Calu3 (cell line): ENCODE measurements around the gene CDH22. TPM values are rescaled to one million over a fixed set of nuclear protein-coding genes. Genes with fewer than 3 reads are reported as not detected.

Experiments
- BruUV-seq: library from RNA; stranded (reverse); fragments of 400-500 nt; replicated peaks from 2 replicates; lab custom pipeline; 2021; lab: Mats Ljungman, UMichigan
- CTCF ChIA-PET: fragments of 300-600 bp; sonication (Branson Sonifier 250); formaldehyde crosslinking; loops from one replicate; lab custom pipeline; 2022; ENCODE audit warnings: antibody characterized with exemption; lab: Charles Lee
- DNase-seq: peaks from one replicate; pipeline ENCODE4 v3.0.0; 2022
- H3K27ac Mint-ChIP-seq: one replicate; pipeline ENCODE4 v1.8.0; 2022; ENCODE audit warnings: mixed read lengths; ENCODE audit not compliant: unreplicated experiment
- H3K27me3 Mint-ChIP-seq: one replicate; pipeline ENCODE4 v1.8.0; 2022; ENCODE audit warnings: mixed read lengths; ENCODE audit not compliant: unreplicated experiment
- H3K36me3 Mint-ChIP-seq: one replicate; pipeline ENCODE4 v1.8.0; 2022; ENCODE audit warnings: mild to moderate bottlenecking, moderate library complexity, mixed read lengths; ENCODE audit not compliant: insufficient read depth, unreplicated experiment
- H3K4me1 Mint-ChIP-seq: one replicate; pipeline ENCODE4 v1.8.0; 2022; ENCODE audit warnings: mild to moderate bottlenecking, low read depth, mixed read lengths; ENCODE audit not compliant: unreplicated experiment
- H3K4me3 Mint-ChIP-seq: one replicate; pipeline ENCODE4 v1.8.0; 2022; ENCODE audit warnings: mild to moderate bottlenecking, low read depth, moderate library complexity, mixed read lengths; ENCODE audit not compliant: unreplicated experiment
- H3K9me3 Mint-ChIP-seq: one replicate; pipeline ENCODE4 v1.8.0; 2022; ENCODE audit warnings: low read depth, mixed read lengths; ENCODE audit not compliant: unreplicated experiment
- intact Hi-C: fragments of 100-400 bp; cut with micrococcal nuclease; formaldehyde crosslinking; loops from one replicate; pipeline ENCODE4 v1.10.0; 2022; ENCODE audit not compliant: unreplicated experiment
- total RNA-seq: library from RNA; stranded (reverse); gene quantifications from 2 replicates; pipeline ENCODE4 v1.2.3, GENCODE V29; 2022
- TF ChIP-seq, protein P1 (sequence below): fragments of 200-600 bp; IDR thresholded peaks from one replicate; pipeline ENCODE4 v1.8.0; 2022; ENCODE audit warnings: antibody characterized with exemption; ENCODE audit not compliant: unreplicated experiment

CDH22 gene
- total RNA-seq, 1 experiment from 2014 or later = not detected

DNA sequence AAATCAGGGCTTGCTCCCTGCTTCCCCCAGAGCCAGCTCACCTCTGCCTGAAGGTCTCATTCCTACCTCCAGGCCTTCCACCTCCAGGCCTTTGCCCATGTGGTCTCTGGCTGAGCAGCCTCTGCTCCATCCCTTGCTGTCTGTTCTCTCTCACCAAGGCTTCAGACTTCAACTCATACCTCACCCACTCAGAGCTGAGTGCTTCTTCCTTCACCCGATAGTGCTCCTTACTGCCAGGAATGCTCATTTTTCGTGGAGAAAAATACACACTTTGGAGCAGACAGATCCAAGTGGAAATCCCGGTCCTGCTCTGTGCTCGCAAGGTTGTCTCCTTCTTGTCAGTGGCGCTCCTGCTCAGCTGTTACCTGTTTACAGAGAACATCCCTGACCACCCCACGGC lies 7.0 kb upstream of the CDH22 start:
- TF ChIP-seq, protein P1, sequence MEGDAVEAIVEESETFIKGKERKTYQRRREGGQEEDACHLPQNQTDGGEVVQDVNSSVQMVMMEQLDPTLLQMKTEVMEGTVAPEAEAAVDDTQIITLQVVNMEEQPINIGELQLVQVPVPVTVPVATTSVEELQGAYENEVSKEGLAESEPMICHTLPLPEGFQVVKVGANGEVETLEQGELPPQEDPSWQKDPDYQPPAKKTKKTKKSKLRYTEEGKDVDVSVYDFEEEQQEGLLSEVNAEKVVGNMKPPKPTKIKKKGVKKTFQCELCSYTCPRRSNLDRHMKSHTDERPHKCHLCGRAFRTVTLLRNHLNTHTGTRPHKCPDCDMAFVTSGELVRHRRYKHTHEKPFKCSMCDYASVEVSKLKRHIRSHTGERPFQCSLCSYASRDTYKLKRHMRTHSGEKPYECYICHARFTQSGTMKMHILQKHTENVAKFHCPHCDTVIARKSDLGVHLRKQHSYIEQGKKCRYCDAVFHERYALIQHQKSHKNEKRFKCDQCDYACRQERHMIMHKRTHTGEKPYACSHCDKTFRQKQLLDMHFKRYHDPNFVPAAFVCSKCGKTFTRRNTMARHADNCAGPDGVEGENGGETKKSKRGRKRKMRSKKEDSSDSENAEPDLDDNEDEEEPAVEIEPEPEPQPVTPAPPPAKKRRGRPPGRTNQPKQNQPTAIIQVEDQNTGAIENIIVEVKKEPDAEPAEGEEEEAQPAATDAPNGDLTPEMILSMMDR = no peak
- no TSS peak for BruUV-seq
- H3K27ac Mint-ChIP-seq = no peak overlapping the region
- H3K4me3 Mint-ChIP-seq = no peak overlapping the region
- no peak for DNase-seq
- H3K36me3 Mint-ChIP-seq = no peaks in the 10 kb centered on the region
- intact Hi-C loops = no loop called here
- H3K27me3 Mint-ChIP-seq = peaks cover 99% of the 10 kb centered on the region
- H3K9me3 Mint-ChIP-seq = no peaks in the 10 kb centered on the region
- CTCF ChIA-PET = interaction anchor here (0.7 to 1.4 kb wide), 3 partner anchors 8 to 87 kb away, joined by 3 to 4 read pairs (median 4); no protein-coding TSS in a partner anchor
- no peaks in the 10 kb centered on the region for H3K4me1 Mint-ChIP-seq

DNA sequence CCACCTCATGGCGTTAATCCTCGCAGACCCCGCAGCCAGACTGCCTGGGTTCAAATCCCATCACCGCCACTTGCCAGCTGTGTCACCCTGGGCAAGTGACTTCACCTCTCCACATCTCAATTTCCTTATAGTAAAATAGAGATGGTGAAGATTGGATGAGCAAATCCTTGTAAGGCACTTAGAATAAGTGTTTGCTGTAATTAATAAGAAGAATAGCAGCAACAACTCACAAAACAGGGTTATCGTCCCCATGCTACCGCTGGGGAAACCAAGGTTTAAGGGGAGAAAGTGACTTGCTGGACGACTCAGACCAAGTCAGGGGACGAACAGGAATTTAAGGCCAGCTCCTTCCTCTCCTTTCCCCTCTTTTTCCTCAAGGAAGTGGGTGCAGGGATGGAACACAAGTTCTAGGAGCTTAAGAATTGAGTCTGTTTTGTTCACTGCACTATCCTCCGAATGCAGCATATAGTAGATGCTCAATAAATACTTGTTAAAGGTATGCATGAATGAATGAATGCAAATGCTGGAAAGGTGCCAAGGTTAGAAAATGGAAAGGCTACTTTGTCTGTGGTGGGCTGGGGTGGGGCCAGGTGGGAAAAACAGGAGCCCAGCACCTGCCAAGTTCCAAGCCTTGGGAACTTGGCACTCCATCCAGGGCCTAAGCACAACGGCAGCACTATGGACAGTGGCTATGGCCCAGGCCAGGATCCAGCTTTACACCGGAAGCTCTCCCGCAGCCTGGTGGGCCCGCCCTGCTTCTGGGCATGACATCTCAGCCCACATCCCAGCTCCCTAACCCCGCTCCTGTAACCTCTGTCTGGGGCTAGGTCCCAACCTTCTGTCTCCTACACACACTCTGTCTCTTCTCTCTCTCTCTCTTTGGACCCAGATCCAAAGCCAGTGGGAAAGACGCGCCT lies 4.9 kb upstream of the CDH22 start:
- intact Hi-C loops = no loop called here
- H3K27me3 Mint-ChIP-seq = peaks cover 96% of the 10 kb centered on the region
- no peaks in the 10 kb centered on the region for H3K4me1 Mint-ChIP-seq
- H3K27ac Mint-ChIP-seq = no peak overlapping the region
- no TSS peak for BruUV-seq
- H3K4me3 Mint-ChIP-seq = no peak overlapping the region
- peaks cover 2% of the 10 kb centered on the region for H3K36me3 Mint-ChIP-seq
- TF ChIP-seq, protein P1 = no peak
- no peaks in the 10 kb centered on the region for H3K9me3 Mint-ChIP-seq
- no peak for DNase-seq
- CTCF ChIA-PET = interaction anchor here (0.6 kb wide), 2 partner anchors 23 to 184 kb away, joined by 6 read pairs; no protein-coding TSS in a partner anchor

DNA sequence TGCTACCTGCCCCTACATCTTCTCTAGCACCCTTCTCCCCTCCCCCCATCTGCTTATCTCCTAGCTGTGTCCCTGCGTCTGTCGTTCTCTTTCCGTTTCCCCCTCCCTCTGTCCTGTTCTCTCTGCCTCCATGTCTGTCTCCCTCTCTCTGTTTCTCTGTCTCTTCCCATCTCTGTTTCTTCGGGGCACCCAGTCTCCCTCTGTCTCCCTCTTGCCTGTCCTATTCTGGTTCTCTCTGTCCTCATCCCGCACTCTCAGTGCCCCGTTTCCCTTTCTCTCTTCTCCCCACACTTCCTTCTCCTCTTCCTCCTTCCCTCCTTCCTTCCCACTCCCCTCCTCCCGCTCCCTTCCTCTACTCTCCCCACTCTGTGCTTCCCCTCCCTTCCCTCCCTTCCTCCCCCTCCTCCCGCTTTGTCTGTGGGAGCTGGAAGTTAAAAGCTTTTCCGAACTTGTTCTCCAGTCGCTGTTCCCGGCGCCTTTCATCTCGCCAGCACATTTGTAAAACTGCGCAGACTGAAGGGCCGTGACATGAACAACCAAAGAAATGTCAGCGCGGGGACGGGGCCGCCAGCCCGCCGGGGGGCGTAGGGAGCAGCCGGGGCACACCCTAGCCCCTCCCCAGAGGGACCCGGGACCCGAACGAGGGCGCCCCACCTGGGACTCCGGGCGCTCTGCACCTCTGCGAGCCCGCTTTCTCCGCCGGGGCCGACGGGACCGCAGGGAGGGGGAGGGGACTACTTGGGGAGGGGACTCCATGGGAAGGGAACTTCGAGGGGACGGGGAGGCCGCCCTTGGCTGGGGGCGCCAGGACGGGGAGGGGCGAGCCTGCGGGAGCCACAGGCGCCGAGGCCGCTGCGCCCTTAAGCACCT lies 4.0 kb upstream of the CDH22 start:
- DNase-seq = no peak
- TF ChIP-seq, protein P1 = no peak
- CTCF ChIA-PET = interaction anchor here (0.6 to 0.8 kb wide), 2 partner anchors 24 to 121 kb away, joined by 6 read pairs; no protein-coding TSS in a partner anchor
- Mint-ChIP-seq H3K36me3 (peaks cover 5% of the 10 kb centered on the region), H3K27me3 (peaks cover 88% of the 10 kb centered on the region), H3K4me1 (no peaks in the 10 kb centered on the region), H3K27ac (no peak overlapping the region), H3K4me3 (no peak overlapping the region), H3K9me3 (no peaks in the 10 kb centered on the region)
- intact Hi-C loops = no loop called here
- BruUV-seq = no TSS peak

DNA sequence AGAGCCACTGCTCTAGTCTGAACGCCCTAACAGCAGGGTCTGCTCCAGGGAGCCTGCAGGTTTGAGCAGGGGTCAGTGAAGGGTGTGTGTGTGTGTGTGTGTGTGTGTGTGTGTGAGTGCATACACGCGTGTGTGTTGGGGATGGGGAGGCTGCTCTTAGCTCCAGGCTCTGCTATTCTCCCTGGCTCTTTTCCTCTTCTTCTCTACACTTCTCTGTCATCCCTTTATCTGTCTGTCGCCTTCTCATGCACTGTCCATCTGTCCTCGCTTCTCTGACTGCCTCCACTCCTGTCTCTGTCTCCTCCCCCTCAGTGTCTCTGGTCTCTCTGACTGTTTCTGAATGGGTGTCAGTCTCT lies 3.4 kb upstream of the CDH22 start:
- Mint-ChIP-seq H3K27ac (no peak overlapping the region), H3K36me3 (peaks cover 5% of the 10 kb centered on the region), H3K4me1 (no peaks in the 10 kb centered on the region), H3K27me3 (peaks cover 88% of the 10 kb centered on the region), H3K9me3 (no peaks in the 10 kb centered on the region), H3K4me3 (no peak overlapping the region)
- intact Hi-C loops = no loop called here
- DNase-seq = no peak
- no TSS peak for BruUV-seq
- CTCF ChIA-PET = interaction anchor here (0.8 kb wide), 1 partner anchor 121 kb away, joined by 6 read pairs; no protein-coding TSS in a partner anchor
- TF ChIP-seq, protein P1 = no peak
